Right lung (tissue), 5 donors: ENCODE measurements around the gene DUSP14. TPM values are rescaled to one million over a fixed set of nuclear protein-coding genes. Genes with fewer than 3 reads are reported as not detected.

Experiments
- DNase-seq, 2 donors: peaks; one replicate each; pipeline ENCODE4 v3.0.0-alpha.2; 2013
- polyA plus RNA-seq, 5 donors: library from polyadenylated mRNA; unstranded; fragments of 120-200 nt; gene quantifications; one replicate each; pipeline versions ENCODE4 v1.2.1 to v1.2.3, GENCODE V29; 2013; ENCODE audit warnings: inconsistent platforms in 1 of 5, low replicate concordance in 1 of 5; ENCODE audit not compliant: insufficient read length in 5 of 5, insufficient read depth in 1 of 5

The DUSP14 gene
- polyA plus RNA-seq, 5 donors = 7.3 to 11.0 (median 8.4) TPM

- no peak for DNase-seq
Observed at GRCh38 chr17:37512442-37513068, 22.9 kb downstream of the DUSP14 start.

- DNase-seq = no peak
Observed at GRCh38 chr17:37513711-37514110, 24.0 kb downstream of the DUSP14 start.

- no peak for DNase-seq
Observed at GRCh38 chr17:37516127-37516571, 26.5 kb downstream of the DUSP14 start.

GRCh38 chr17:37517881-37518280, 28.2 kb downstream of the DUSP14 start:
- DNase-seq = no peak

GRCh38 chr17:37518826-37519225, 29.1 kb downstream of the DUSP14 start:
- no peak for DNase-seq

- no peak for DNase-seq
Observed at GRCh38 chr17:37519251-37519985, 29.7 kb downstream of the DUSP14 start.

GRCh38 chr17:37520174-37520573, 30.5 kb downstream of the DUSP14 start:
- no peak for DNase-seq

GRCh38 chr17:37521821-37522220, 32.1 kb downstream of the DUSP14 start:
- DNase-seq = no peak

GRCh38 chr17:37523715-37524219, 34.1 kb downstream of the DUSP14 start:
- DNase-seq = no peak

- DNase-seq = peak in 1 of 2 donors; percentile 19
Observed at GRCh38 chr17:37527249-37527851, 37.7 kb downstream of the DUSP14 start.

- no peak for DNase-seq
Observed at GRCh38 chr17:37530420-37530819, 40.7 kb downstream of the DUSP14 start.

- DNase-seq = peak in 1 of 2 donors; percentile 16
Observed at GRCh38 chr17:37532756-37533155, 43.1 kb downstream of the DUSP14 start.

GRCh38 chr17:37535906-37536305, 46.2 kb downstream of the DUSP14 start:
- no peak for DNase-seq

GRCh38 chr17:37538981-37539659, 49.4 kb downstream of the DUSP14 start:
- no peak for DNase-seq

GRCh38 chr17:37541880-37542660, 52.4 kb downstream of the DUSP14 start:
- no peak for DNase-seq

GRCh38 chr17:37543637-37544052, 54.0 kb downstream of the DUSP14 start:
- no peak for DNase-seq

GRCh38 chr17:37545486-37545885, 55.8 kb downstream of the DUSP14 start:
- DNase-seq = no peak

GRCh38 chr17:37546302-37546701, 56.6 kb downstream of the DUSP14 start:
- DNase-seq = peak; percentile 4 to 9

GRCh38 chr17:37547986-37548385, 58.3 kb downstream of the DUSP14 start:
- DNase-seq = no peak

GRCh38 chr17:37551788-37552187, 62.1 kb downstream of the DUSP14 start:
- no peak for DNase-seq

- DNase-seq = no peak
Observed at GRCh38 chr17:37553401-37553966, 63.8 kb downstream of the DUSP14 start.
